Brain microvascular endothelial cell (primary cell): Measurements from ENCODE around the gene ACER2.

Experiments used
- DNase-seq: peaks from one replicate; pipeline ENCODE4 v3.0.0-alpha.2; 2020
- H3K27ac ChIP-seq: fragments of 250-450 bp; sonication (Bioruptor Pico); 2 replicates; pipeline ENCODE4 v1.5.1; 2020; ENCODE audit warnings: mild to moderate bottlenecking, moderate library complexity
- H3K27me3 ChIP-seq: fragments of 250-450 bp; sonication (Bioruptor Pico); replicated peaks from 2 replicates; pipeline ENCODE4 v1.5.1; 2020; ENCODE audit warnings: mild to moderate bottlenecking
- H3K36me3 ChIP-seq: fragments of 250-450 bp; sonication (Bioruptor Pico); replicated peaks from 2 replicates; pipeline ENCODE4 v1.5.1; 2020; ENCODE audit warnings: mild to moderate bottlenecking
- H3K4me3 ChIP-seq: 2 replicates; pipeline ENCODE4 v1.5.1; 2011; ENCODE audit warnings: low read depth, mild to moderate bottlenecking, control low read depth, low read length, moderate library complexity
- in situ Hi-C: cut with HindIII; loops from 2 replicates; pipeline ENCODE4 v1.10.0; 2017; ENCODE audit warnings: low sequenced_read_pairs, low pct_ligation_motif_present
- TF ChIP-seq, protein P1 (sequence below): IDR thresholded peaks from 2 replicates; pipeline ENCODE4 v1.5.1; 2011; ENCODE audit warnings: low read depth, mild to moderate bottlenecking, moderate library complexity, low read length, control low read depth, inconsistent platforms; ENCODE audit errors: missing control alignments

ACER2 gene

GRCh38 chr9:19498015-19498414, 89.2 kb downstream of the ACER2 start:
- no peaks in the 10 kb centered on the region for H3K36me3 ChIP-seq
- TF ChIP-seq, protein P1, sequence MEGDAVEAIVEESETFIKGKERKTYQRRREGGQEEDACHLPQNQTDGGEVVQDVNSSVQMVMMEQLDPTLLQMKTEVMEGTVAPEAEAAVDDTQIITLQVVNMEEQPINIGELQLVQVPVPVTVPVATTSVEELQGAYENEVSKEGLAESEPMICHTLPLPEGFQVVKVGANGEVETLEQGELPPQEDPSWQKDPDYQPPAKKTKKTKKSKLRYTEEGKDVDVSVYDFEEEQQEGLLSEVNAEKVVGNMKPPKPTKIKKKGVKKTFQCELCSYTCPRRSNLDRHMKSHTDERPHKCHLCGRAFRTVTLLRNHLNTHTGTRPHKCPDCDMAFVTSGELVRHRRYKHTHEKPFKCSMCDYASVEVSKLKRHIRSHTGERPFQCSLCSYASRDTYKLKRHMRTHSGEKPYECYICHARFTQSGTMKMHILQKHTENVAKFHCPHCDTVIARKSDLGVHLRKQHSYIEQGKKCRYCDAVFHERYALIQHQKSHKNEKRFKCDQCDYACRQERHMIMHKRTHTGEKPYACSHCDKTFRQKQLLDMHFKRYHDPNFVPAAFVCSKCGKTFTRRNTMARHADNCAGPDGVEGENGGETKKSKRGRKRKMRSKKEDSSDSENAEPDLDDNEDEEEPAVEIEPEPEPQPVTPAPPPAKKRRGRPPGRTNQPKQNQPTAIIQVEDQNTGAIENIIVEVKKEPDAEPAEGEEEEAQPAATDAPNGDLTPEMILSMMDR: no peak
- DNase-seq: no peak
- no peak overlapping the region for H3K4me3 ChIP-seq
- H3K27ac ChIP-seq: no peak overlapping the region
- H3K27me3 ChIP-seq: no peaks in the 10 kb centered on the region
- in situ Hi-C loops: loop anchor here (25.0 kb wide), 1 partner anchor 414 kb away; no protein-coding TSS in a partner anchor
